VCaP (cell line): ENCODE data around the gene KLHL33.

Source experiments
- H3K27ac ChIP-seq: fragments of 450-650 bp; 2 replicates; pipeline ENCODE4 v1.5.1; 2017
- TF ChIP-seq, protein P1 (sequence below): fragments of 450-650 bp; conservative IDR thresholded peaks from 2 replicates; pipeline ENCODE4 v1.5.1; 2017; ENCODE audit warnings: mild to moderate bottlenecking, moderate library complexity

The KLHL33 gene

DNA sequence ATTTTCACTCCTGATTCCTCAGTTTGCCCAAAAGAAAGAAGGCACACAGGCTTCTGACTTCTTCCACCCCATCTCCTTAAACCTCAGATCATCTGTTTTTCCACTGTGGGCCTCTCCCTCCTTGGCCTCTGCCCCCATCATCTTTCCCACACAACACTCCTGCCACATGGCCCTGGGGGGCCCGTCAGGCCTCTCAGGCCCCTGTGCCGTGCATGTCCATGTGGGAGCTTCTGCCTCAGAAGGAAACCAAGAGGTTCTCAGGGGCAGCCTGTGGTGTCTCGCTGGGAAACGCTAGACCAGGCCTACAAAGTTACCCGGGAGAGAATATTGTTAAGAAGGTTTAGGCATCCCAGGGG is 8.0 kb downstream of the KLHL33 start:
- TF ChIP-seq, protein P1, sequence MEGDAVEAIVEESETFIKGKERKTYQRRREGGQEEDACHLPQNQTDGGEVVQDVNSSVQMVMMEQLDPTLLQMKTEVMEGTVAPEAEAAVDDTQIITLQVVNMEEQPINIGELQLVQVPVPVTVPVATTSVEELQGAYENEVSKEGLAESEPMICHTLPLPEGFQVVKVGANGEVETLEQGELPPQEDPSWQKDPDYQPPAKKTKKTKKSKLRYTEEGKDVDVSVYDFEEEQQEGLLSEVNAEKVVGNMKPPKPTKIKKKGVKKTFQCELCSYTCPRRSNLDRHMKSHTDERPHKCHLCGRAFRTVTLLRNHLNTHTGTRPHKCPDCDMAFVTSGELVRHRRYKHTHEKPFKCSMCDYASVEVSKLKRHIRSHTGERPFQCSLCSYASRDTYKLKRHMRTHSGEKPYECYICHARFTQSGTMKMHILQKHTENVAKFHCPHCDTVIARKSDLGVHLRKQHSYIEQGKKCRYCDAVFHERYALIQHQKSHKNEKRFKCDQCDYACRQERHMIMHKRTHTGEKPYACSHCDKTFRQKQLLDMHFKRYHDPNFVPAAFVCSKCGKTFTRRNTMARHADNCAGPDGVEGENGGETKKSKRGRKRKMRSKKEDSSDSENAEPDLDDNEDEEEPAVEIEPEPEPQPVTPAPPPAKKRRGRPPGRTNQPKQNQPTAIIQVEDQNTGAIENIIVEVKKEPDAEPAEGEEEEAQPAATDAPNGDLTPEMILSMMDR, result no peak
- no peak overlapping the region; the same call in 1 of the 2 replicates for H3K27ac ChIP-seq

DNA sequence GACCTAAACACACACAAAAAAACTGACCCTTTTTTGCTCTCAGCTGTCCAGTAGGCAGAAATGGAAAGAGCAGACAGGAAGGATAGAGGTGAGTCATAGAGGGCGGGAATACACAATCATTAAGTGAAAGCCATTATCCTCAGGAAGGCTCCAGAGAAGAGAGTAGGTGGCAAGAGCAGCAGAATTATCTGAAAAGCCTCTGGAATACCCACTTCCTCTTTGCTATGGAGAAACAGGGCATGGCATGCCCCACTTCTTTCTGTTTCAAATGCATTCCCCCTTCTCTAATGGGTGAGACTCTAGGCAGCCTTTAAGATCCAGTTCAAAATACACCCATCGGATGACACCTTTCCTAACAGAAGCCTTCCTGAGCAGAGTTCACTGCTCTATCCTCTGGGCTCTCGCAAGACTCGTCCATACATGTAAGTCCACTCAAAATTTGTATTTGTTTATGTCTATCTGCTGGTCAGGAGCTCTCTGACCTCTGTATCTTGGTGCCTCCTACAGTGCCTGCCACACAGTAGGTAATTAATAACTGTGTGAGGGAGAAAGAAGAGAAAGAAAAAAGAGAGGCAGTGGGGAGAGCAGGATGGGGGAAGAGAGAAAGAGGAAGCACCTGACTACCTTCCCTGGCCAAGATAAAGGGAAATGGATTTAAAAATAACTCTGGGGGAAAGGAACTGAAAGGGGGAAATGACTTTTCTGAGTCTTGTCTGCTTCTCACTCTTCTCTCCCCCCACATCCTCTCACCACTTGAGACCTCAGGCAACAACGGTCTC is 8.5 kb downstream of the KLHL33 start:
- TF ChIP-seq, protein P1, result no peak
- H3K27ac ChIP-seq, result no peak overlapping the region

DNA sequence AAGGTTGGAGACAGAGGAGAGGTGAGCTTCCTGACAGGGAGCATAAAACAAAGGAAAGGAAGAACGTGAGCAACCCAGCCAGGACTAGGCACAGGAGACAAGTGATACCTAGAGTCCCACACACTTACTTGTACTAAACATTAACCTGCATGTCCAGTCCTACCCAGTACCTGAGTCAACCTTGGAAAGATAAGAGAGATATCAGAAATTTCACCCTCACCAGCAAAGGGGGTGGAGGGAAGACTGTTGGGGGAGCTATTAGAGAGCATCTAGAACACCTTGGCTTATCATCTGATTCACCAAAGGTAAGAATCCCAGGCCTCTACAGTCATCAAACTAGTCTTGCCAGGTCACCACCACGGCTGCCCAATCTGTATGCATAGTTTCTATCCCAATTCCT is 11.1 kb downstream of the KLHL33 start:
- TF ChIP-seq, protein P1, result no peak
- no peak overlapping the region for H3K27ac ChIP-seq

DNA sequence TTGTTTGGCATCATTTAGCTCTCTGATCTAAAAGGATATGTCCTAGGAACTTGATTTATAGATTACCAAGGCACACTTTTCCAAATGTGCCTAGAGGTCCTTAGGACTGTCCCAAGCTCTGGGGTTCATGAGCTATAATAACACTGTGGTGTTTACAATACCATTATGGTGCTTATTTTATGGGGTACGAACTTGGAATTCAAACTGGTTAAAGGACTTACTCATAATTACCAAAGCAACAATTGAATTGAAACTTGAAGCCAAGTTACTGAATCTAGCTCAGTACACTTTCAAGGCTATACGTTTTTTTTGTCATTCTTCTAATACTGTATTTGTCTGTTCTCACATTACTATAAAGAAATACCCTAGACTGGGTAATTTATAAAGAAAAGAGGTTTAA is 13.1 kb downstream of the KLHL33 start:
- TF ChIP-seq, protein P1, result no peak
- H3K27ac ChIP-seq, result no peak overlapping the region

DNA sequence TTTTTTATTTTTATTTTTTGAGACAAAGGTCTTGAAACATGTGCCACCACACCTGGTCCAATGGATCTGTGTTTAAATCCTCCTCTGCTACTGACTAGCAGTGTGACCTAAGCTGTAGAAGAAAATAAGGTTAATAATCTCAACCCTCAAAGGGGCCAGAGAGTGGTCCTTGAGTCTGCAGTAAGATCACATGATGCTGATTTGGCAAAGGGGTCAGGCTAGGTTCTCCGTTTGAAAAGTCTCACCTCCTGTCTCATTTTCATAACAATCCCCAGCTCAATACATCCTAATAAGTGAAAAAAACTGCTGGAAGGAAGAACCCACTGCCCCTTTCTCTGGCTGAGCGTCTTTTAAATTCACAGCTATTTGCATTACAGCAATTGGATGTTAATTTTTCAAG is 14.7 kb downstream of the KLHL33 start:
- H3K27ac ChIP-seq, result no peak overlapping the region
- TF ChIP-seq, protein P1, result no peak

DNA sequence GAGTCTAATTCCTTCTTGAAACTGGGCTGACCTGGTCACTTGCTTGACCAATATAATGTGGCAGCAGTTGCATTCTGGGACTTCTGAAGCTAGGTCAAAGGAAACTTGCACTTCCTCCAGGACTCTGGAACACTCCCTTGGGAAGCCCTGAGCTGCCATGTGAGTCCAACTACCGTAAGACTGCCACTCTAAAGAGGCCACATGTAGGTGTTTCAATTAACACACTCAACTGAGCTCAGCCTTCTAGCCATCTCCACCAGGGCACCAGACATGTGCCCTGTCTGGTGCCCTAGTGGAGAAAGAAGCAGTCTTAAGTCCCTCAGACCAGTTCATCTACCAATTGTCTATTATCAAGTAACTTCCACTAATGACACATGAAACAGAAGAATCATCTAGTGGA is 16.5 kb downstream of the KLHL33 start:
- TF ChIP-seq, protein P1, result no peak
- no peak overlapping the region for H3K27ac ChIP-seq

DNA sequence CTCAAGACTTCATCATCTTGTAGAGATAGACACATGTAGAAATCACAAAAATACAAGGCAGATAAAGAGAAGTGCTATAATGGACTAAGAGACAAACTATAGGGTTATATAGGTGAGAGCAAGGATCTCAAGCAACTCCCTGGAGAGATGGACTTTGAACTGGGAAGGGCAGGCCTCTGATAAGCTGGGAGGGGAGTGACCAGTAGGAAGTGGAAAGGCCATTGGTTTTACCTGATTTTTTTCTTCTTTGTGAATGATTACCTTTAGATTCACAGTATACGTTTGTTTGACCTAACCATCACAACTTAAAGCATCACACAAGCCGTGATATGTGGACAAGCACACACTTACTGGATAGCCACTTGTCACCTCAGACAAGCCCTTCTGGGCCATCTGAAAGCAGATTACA is 17.5 kb downstream of the KLHL33 start:
- no peak overlapping the region for H3K27ac ChIP-seq
- TF ChIP-seq, protein P1, result no peak
